Rectal smooth muscle tissue (tissue), 1 donor: ENCODE results near the gene CASKIN1.
"Not testable (repeated sequence)": the region's sequence is repeated elsewhere in the genome, so short reads cannot be mapped to it uniquely, and the experiment has no call there.

ENCODE experiments used
- H3K27ac ChIP-seq: one replicate; pipeline ENCODE4 v1.7.0; 2013; ENCODE audit warnings: low read depth, low read length, inconsistent platforms
- H3K27me3 ChIP-seq: one replicate; pipeline ENCODE4 v1.7.0; 2013; ENCODE audit warnings: low read length; ENCODE audit not compliant: control insufficient read depth, insufficient read depth
- H3K36me3 ChIP-seq: one replicate; pipeline ENCODE4 v1.7.0; 2013; ENCODE audit warnings: low read length; ENCODE audit not compliant: control insufficient read depth, insufficient read depth
- H3K4me1 ChIP-seq: one replicate; pipeline ENCODE4 v1.7.0; 2013; ENCODE audit warnings: low read length; ENCODE audit not compliant: control insufficient read depth, insufficient read depth
- H3K4me3 ChIP-seq: one replicate; pipeline ENCODE4 v1.7.0; 2013; ENCODE audit warnings: low read length
- H3K9ac ChIP-seq: one replicate; pipeline ENCODE4 v1.7.0; 2013; ENCODE audit warnings: low read length

CASKIN1 gene

GRCh38 chr16:2196162-2196980 lies at the start of gene CASKIN1:
TSS of gene CASKIN1 (minus strand) at chr16:2196605. CDS start at chr16:2196432, 173 bp downstream.
- no peak within 1 kb of the TSS for H3K9ac ChIP-seq
- no peaks in the 10 kb centered on the region for H3K36me3 ChIP-seq
- H3K27ac ChIP-seq: no peak within 1 kb of the TSS
- peaks cover 28% of the 10 kb centered on the region for H3K27me3 ChIP-seq
- peak within 1 kb of the TSS; percentile 21 for H3K4me3 ChIP-seq
- H3K4me1 ChIP-seq: no peaks in the 10 kb centered on the region

GRCh38 chr16:2244926-2245795 lies 48.8 kb upstream of the CASKIN1 start:
- Histone ChIP-seq H3K36me3 (peaks cover 37% of the 10 kb centered on the region), H3K4me1 (no peaks in the 10 kb centered on the region), H3K4me3 (no peak overlapping the region)

GRCh38 chr16:2244301-2244700 lies 47.9 kb upstream of the CASKIN1 start:
- Histone ChIP-seq H3K27ac (no peak overlapping the region), H3K4me3 (no peak overlapping the region), H3K27me3 (no peaks in the 10 kb centered on the region), H3K9ac (no peak overlapping the region), H3K36me3 (peaks cover 37% of the 10 kb centered on the region), H3K4me1 (no peaks in the 10 kb centered on the region)

More at GRCh38 chr16:2244926-2245795, 48.8 kb upstream of the CASKIN1 start:
- no peaks in the 10 kb centered on the region for H3K27me3 ChIP-seq
- no peak overlapping the region for H3K27ac ChIP-seq
- no peak overlapping the region for H3K9ac ChIP-seq

- Histone ChIP-seq H3K9ac (no peak overlapping the region), H3K4me3 (no peak overlapping the region), H3K36me3 (peaks cover 37% of the 10 kb centered on the region), H3K27me3 (no peaks in the 10 kb centered on the region), H3K27ac (no peak overlapping the region), H3K4me1 (no peaks in the 10 kb centered on the region)
These were observed 47.4 kb upstream of the CASKIN1 start for GRCh38 chr16:2243781-2244180.

- Histone ChIP-seq H3K27ac (no peak overlapping the region), H3K4me1 (no peaks in the 10 kb centered on the region), H3K27me3 (no peaks in the 10 kb centered on the region), H3K4me3 (no peak overlapping the region), H3K9ac (no peak overlapping the region), H3K36me3 (peaks cover 37% of the 10 kb centered on the region)
These were observed 46.7 kb upstream of the CASKIN1 start for GRCh38 chr16:2243031-2243528.

- Histone ChIP-seq H3K27ac (no peak overlapping the region), H3K36me3 (peaks cover 37% of the 10 kb centered on the region), H3K9ac (no peak overlapping the region), H3K4me3 (no peak overlapping the region), H3K27me3 (no peaks in the 10 kb centered on the region), H3K4me1 (no peaks in the 10 kb centered on the region)
These were observed 46.2 kb upstream of the CASKIN1 start for GRCh38 chr16:2242598-2242997.

- not testable (repeated sequence) for H3K4me3 ChIP-seq, H3K27me3 ChIP-seq, H3K4me1 ChIP-seq, H3K9ac ChIP-seq, H3K27ac ChIP-seq
- H3K36me3 ChIP-seq: peaks cover 28% of the 10 kb centered on the region
These were observed 43.9 kb upstream of the CASKIN1 start for GRCh38 chr16:2240331-2240730.

GRCh38 chr16:2238838-2239675 lies 42.7 kb upstream of the CASKIN1 start:
- H3K36me3 ChIP-seq: peaks cover 27% of the 10 kb centered on the region
- H3K9ac ChIP-seq: no peak overlapping the region
- no peak overlapping the region for H3K4me3 ChIP-seq
- H3K27me3 ChIP-seq: peaks cover 3% of the 10 kb centered on the region
- no peak overlapping the region for H3K27ac ChIP-seq
- no peaks in the 10 kb centered on the region for H3K4me1 ChIP-seq

- Histone ChIP-seq H3K4me3 (no peak overlapping the region), H3K36me3 (peaks cover 26% of the 10 kb centered on the region), H3K9ac (no peak overlapping the region), H3K27ac (no peak overlapping the region), H3K27me3 (peaks cover 3% of the 10 kb centered on the region), H3K4me1 (no peaks in the 10 kb centered on the region)
These were observed 41.9 kb upstream of the CASKIN1 start for GRCh38 chr16:2238150-2238837.

GRCh38 chr16:2237493-2238149 lies 41.2 kb upstream of the CASKIN1 start:
- H3K9ac ChIP-seq: no peak overlapping the region
- no peaks in the 10 kb centered on the region for H3K4me1 ChIP-seq
- peaks cover 3% of the 10 kb centered on the region for H3K27me3 ChIP-seq
- H3K4me3 ChIP-seq: no peak overlapping the region
- peaks cover 26% of the 10 kb centered on the region for H3K36me3 ChIP-seq
- H3K27ac ChIP-seq: no peak overlapping the region

GRCh38 chr16:2237102-2237482 lies 40.7 kb upstream of the CASKIN1 start:
- Histone ChIP-seq H3K4me3 (no peak overlapping the region), H3K4me1 (no peaks in the 10 kb centered on the region), H3K36me3 (peaks cover 30% of the 10 kb centered on the region), H3K9ac (no peak overlapping the region), H3K27ac (no peak overlapping the region), H3K27me3 (peaks cover 3% of the 10 kb centered on the region)
